GM20431 (cell line): ENCODE results near the gene PRAC1.
"Not testable (repeated sequence)": the region's sequence is repeated elsewhere in the genome, so short reads cannot be mapped to it uniquely, and the experiment has no call there.

Experiments used
- in situ Hi-C: fragments of 300-500 bp; cut with MseI, MboI; formaldehyde crosslinking; loops from one replicate; pipeline ENCODE4 v1.15.0; 2020; ENCODE audit warnings: low sequenced_read_pairs; ENCODE audit not compliant: unreplicated experiment

Gene PRAC1

DNA sequence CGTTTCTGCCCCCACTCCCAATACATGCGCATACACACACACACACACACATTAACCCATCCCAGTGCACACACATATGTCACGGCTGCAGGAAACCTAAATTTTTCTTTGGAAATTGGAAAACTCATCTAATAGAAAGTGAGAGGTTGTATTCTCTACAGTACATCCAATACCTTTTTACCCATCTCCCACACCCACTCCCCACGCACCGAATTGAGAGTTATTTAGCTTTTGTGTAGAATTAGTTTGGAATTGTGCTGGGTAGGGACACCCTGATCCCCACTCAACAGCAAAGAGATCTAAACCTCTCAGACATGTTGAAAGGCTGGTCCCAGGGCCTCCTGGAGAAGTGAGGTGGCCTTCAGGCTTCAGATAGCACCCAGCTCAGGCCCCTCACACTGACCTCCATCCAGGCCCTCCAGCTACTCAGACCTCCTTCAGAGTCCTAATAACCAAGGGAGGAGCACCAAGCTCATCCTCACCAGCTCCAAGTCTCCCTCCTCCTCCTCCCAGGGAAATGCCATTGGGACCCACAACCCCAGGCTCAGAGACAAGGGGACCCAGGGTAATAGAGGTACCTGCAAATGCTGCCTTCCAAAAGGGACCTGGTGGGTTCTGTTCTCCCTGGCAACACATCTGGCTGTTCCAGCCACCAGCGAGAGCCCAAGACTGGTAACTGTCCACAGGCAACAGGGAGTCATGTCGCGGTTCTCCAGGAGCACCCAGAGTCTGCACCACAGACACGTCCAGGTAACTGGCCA lies 5.3 kb upstream of the PRAC1 start:
- in situ Hi-C loops, result no loop called here

DNA sequence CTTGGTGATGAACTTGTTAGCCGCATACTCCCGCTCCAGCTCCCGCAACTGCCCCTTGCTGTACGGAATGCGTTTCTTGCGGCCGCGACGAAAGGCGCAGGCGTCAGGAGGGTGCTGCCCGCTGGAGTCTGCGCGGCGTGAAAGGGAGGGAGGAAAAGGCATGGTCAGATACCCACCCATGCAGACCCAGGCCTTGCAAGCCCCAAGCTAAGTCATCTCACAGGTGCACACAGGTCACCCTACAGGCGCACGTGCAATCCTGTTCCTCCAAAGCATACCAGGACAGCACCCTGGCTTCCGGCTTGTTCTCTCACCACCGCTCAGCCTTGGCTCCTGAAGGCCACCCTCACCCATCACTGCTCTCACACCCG lies 4.6 kb upstream of the PRAC1 start:
- in situ Hi-C loops, result no loop called here

DNA sequence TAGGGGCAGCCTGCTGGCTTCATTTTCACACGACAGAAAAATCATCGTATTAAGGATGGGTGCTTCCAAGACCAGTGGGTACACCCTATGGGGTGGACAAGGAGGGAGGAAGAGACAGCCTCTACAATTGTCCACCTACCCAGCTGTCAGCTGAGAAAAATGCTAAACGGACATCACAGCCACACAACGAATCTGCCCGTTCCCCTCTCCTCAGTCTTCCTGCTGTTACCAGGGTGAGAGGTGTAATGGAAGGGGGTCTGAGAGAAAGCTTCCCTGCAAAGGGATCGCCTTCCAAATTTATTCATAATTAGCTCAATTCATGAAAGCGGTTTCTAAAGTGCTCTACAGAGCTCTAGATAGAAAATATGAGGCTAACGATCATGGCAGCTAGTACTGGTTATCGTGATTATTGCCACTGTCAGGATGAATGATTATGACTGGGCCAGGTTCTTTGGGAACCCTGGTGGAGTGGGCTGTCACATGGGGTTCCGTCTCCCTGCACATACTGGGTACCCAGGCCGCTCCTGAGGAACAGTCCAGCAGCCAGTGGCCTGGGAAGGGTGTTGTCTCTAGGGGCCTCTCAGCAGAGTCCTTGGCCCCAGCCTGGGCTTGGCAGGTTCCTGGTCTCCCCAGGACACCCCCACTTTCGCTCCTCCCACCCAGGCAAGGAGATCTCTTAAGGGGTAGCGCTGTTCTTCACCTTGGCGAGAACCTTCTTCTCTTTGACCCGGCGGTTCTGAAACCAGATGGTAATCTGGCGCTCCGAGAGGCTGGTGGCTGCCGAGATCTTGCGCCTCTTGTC lies 4.0 kb upstream of the PRAC1 start:
- in situ Hi-C loops, result no loop called here

DNA sequence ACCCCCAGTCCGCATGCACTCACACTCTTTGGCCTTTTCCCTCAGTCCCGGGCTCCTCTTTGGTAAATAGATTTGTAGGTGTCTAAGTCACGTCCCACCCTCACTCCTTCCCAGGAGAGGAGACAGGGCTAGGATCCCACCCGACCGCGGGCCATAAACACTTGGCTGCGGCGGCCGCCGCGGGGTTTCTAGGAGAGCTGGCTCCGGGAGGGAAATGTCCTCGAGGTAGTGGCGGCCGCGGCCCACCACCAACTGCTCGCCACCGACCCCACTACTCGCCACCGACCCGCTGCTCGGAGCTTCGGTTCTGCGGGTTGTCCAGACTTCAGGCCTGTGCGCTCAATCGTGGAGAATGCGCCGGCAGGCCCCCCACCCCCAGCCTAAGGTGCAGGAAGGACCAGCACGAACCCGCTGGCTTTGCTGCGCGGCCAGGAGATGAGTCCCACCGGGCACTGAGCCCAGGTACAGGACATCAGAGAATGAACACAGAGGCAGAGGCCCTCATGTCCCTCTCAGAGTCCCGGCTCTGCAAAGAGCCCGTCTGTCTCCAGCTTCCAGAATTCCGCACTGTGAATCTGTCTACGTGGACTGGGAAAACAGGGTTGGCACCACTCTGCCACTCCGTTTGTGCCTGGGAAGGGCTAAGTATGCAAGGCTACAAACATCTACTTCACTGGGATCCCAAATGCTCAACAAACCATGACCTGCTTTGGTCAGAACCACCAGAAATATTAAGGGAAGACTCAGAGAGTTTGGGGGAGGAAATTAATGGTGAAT lies 3.2 kb upstream of the PRAC1 start:
- in situ Hi-C loops, result no loop called here

DNA sequence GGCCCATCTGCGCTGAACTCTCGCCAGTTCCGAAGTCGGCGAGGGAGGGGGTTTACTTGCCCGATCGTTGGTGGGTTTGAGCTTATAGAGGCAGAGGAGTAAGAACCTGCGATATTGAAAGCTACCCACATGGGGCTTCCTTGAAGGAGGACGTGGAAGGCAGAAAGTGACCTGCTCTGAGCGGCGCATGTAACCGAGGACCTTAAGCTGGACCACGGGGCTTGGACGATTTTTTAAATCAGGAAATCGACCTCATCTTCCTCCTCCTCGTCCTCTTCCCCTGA lies 2.6 kb upstream of the PRAC1 start:
- in situ Hi-C loops, result no loop called here

DNA sequence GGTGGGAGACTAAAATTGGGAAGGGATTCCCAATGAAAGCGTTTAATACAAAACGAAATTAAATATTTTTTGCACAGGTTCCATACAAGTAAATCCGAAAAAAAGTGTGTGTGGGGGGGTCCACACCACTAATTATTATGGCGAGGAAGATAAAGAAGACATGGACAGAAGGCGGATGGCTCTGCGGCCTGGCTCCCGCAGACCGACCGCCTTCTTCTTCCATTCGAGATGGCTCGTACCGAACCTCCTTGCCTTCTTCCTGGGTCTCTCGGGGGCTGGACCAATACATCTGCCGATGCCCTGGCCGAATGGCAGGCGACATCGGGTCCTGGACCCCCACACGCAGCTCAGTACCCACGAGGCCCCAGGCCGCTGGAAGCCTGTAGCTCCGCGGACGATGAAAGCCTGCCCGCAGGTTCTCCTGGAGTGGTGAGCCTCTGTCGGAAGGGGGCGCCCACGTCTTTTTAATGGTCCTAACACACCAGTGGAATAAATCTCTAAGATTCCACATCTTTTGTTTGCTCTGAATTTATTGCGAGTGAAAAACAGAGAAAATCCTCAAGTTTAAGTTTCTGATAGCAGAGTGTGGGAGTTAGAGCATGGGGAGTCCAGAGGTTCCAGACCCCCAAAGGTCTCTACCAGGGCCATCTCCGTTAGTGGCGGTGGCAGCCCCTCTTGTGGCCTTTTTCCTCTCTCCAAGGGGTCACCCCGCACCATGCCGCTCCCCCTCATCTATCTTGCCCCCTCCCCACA lies 2.1 kb upstream of the PRAC1 start:
- in situ Hi-C loops, result no loop called here

DNA sequence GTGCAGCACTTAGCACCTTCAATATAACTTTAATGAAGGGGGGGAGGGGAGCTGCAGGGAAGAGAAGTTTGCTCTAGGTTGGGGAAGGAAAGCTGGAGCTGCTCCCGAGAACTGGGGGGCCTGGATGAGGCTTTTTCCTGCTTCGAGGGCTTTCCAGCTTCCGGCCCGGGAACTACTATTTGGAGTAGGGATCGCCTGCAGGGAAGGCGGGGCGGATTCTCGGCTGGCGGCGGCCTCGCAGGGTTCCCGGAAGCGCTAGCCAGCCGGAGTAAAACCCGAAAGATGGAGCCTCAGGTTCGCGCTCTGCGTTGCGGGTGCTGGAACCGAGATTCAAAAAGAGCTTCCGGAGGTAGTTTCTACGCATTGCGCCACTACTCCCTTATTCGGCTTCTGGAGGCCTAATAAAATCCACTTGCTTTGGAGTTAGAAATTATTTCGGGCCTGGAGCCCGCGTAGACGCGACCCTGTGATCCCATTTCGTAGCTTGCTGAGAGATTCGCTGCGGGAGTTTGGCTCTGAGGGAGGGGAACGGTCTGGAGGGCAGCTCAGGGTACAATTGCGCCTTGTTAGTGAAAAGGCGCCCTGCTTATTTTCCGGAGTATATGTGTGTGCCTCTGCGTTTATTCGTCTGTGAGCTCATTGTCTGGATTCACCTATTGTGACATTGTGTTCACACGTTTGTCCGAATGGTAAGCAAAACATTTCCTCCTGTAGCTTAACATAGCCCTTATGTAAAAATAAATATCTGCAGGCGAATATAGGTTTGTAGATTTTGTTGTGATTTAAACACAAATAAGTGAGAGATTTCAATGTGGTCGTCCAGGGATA lies 1.3 kb upstream of the PRAC1 start:
- in situ Hi-C loops, result no loop called here

DNA sequence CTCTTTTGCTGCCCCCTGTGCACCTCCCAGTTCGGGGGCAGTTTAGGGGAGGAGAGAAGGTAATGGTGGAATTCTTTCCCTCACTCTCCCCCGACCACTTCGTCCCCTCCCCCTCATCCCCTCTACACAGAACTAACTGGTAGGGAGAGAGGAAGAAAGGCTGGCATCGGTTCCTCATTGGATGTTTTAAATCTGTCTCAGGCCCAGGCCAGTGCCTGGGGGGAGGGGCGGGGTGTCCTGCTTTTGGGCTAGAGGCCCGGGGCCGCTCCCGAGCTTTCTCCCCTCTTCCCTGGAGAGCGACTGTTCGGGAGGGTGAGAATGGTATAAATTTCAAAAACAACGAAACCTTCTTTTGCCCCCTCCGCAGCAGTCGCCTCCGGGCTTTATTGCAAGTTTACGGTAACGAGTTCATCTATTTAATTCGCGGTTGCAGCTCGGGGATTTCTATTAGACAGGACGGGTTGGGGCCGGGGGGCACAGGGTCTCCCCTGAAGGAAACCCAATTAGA lies 651 bp upstream of the PRAC1 start, which contains the start of gene PRAC2:
Gene PRAC2, plus strand, starts transcription at position 271 of the 508 bp plus-strand sequence. CDS start 1,226 bp downstream, outside the sequence.
- in situ Hi-C loops, result no loop called here

DNA sequence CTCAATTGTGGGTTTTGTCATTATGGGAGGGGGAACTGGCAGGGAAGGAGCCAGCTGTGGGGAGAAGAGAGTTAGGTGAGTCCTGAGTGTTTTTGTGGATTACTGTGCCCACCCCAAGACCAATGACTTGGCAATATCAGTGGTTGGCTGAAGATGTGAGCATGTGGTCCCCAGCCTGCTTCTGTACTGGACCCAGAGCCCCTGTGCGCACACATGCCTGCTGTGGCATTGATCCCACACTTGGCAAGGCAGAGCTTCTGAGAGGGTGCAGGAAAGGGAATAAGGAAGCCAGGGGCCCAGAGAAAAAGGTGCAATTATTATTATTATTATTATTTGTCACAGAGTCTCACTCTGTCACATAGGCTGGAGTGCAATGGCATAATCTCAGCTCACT lies 1.3 kb downstream of the PRAC1 start:
- in situ Hi-C loops, result no loop called here

DNA sequence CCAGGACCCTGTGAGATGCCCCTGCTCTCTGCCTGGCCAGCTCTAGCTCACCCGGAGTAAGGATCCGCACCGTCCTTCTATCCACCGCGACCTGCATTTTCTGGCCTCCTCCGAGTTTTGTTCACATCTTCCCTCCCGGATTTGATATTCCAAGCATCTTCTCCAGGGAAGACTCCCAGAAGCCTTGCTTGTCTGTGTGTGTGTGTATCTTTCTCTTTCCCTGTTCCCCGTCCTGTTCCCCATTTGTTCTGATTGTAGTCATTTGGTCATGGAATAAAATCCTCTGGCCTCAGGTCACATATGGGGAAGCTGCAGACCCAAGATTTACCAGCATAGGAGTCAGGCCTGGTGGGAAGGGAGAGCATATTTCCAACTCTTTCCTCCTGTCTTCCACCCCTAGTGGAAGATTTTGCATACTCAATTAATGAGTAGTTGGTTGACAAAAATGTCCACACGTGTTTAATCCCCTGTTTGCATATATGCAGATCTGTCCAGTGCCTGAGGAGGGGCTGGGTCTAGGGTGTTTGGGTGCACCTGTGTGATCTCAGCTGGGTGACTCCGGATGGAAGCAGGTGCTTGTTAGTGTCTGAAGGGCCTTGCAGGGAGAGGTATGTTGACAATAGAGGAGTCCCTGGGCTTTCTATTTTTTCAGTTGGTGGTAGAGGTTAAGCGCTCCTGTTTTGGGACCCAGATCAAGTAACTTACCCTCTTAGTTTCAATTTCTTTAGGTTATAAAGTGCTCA lies 1.9 kb downstream of the PRAC1 start:
- in situ Hi-C loops, result no loop called here

DNA sequence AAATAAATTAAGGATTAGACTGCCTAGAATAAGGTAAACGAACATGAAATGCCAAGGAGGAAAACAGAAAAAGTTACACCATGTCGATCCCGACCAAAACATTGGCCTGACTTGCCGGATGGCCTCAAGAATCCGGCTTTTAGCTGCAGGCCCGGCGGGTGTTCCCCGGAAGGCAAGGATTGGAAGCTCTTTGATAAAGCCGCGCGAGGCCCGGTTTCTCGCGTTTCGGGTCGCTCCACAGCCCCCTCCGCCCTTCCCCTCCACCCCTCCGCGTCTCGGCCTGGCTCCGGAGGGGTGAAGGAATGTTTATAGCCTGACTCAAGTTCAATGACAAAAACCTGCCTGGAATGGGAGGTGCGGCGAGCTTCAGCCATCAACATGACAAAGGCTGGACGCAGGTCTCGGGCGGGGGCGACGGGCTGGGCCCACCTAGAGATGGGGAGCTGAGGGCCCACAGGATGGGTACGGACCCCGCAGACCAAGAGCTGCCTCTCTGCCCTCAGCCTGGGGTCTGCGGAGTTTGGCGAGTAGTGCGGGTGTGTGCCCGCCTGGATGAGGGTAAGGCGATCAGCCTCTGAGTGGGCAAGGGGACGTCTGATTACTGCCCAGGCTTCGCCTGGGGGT lies 2.6 kb downstream of the PRAC1 start:
- in situ Hi-C loops, result no loop called here

DNA sequence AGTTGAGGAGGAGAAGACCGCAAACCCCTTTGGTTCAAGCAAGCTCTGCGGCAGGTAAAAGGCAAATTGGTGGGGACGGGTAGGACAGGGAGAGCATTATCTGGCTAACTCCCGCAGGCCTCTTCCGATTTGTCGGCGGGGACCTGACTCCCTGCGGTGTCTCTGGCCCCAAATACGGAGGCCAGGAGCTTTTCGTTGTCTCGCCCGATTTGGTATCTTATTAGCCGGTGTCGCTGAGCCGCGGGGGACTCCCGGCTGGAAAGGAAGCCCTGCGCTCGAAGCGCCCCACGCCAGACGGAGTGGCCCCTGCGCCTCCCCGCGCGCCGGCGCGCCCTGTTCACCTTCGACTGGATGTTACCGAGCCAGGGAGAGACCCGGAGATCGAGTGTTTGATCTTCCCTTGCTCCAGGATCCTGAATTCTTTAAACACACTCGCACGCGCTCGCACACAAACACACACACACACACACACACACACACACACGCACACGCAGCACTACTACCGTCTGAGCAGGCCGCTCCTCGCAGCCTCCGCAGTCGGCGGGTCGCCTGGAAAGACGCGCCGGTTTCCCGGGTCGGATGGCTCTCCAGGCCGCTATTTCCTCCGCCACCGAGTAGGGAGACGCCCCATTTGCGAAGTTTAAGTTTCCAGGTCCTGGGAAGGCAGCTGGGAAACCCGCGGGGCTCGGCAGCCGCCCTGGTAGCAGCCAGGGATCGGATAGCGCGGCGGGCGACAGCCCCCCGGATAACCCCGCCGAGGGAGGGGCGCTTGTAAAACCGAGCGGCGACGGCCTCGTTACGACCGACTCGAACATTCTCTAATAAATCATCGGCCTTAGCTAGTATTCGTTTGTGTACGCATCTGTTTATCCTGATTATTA lies 3.3 kb downstream of the PRAC1 start:
- in situ Hi-C loops, result no loop called here

DNA sequence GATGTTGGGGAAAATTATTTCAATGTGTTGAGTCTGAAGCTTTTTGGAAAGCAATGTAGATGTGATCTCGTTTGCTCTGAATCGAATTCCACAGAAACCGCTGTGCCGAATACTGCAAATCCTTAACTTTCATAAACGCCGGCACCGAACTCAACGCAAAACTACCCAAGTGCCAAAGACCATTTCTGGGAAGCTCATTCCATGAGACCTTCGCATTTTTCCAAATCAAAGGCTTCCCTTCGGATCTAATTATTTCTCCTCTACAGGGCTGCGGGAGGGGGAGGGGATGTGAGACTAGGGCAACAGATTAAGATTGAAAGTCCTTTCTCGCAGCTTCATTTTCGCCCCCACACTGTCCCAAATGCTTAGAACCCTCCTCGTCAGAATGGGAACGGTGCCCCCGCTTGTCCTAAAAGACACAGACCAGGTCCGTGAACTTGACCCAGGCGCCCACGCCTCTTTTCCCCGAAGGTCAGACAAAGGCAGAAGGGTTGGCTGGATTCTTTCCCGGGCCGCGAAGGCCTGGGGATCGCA lies 4.0 kb downstream of the PRAC1 start:
- in situ Hi-C loops, result no loop called here

DNA sequence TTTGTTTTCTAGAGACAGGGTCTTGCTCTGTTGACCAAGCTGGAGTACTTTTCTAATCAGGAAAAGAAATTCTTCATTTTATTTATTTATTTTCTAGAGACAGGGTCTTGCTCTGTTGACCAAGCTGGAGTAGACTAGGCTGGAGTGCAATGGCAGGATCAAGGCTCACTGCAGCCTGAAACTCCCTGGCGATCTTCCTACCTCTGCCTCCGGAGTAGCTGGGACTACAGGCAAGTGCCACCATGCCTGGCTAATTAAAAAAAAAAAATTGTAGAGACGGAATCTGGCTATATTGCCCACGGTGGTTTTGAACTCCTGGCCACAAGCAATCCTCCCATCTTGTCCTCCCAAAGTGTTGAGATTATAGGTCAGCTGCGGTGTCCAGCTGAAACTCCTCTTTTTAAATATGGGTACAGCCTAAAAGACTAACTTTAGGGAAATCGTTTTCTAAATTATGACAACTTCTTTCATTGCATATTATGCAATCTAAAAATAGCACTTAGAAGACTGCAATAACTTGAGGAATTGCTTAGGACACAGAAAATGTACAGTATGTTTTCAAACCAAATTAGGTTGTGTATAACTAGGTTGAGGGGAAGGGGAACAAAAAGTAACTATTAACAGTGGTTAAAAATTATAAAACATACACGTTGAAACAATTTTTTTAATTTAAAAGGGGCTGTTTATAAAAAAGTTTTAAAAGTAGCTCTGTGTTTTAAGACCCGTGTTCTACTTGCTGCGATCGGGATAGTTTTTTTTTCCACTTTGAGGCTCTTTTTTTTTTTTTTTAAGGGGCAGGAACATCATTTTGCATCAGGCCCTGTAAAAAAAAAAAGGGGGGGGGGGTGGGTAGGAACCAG lies 4.7 kb downstream of the PRAC1 start:
- in situ Hi-C loops, result no loop called here

DNA sequence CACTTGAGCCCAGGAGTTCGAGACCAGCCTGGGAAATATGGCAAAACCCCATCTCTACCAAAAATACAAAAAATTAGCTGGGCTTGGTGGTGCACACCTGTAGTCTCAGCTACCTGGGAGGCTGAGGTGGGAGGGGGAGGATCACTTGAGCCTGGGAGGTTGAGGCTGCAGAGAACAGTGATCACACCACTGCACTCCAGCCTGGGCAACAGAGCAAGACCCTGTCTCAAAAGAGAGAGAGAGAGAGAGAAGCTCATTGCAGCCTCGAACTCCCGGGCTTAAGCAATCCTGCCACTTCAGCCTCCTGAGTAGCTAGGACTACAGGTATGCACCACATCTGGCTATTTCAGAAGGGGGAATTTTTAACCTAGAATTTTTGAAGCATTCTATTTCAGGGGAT lies 5.8 kb downstream of the PRAC1 start:
- in situ Hi-C loops, result not testable (repeated sequence)
